NCI-H1417 (cell line): ENCODE results near the gene PLEKHH1.

Experiments used
- DNase-seq, 3 experiments: peaks; one replicate each; lab custom pipeline; 2025; lab: John Stamatoyannopoulos, UW

The PLEKHH1 gene

DNA sequence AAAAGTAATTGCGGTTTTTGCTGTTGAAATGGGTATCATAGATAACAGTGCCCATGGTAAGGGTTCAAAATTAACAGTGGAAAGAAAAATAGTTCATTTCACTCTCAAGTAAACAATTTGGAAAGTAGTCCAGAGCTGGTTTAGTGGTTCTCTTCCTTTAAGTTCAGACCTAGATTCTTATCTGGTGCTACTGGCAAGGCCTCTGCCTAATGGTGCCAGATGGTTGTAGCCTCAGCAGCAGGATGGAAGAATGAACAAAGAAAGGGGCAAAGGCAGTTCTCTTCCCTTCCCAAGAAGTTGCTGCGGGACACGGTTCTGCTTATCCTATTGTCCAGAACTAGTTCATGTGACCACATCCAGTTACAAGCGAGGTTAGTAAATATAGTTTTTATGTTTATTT is 97.1 kb downstream of the PLEKHH1 start:
- no peak for DNase-seq

DNA sequence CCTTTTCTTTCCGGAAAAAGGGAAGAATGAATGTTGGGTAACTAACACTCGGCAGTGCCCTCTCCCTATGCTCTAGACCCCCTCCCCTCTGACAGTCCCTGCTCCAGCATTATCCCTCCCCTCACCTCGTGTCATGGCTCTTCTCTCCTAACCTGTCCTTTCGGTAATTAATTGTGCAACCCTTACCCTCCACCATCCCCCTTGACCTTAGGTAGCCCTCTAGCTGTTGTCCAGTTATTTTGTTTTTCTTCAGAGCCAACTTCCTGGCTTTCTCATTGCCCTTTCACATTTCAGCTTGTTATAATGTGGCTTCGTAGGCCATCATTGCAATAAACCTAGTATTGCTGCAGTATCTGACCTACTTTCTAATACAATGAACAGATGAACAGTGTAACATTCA is 97.8 kb downstream of the PLEKHH1 start:
- no peak for DNase-seq

- no peak for DNase-seq
Measured at GRCh38 chr14:67633451-67634147, 100.5 kb downstream of the PLEKHH1 start.

- DNase-seq: peak in 2 of 3 experiments; percentile 40 to 52
Measured at GRCh38 chr14:67636361-67636919, 103.3 kb downstream of the PLEKHH1 start.

GRCh38 chr14:67638642-67639041 is 105.6 kb downstream of the PLEKHH1 start:
- DNase-seq: no peak
